ENCODE measurements around the gene PRKCH. TPM values are rescaled to one million over a fixed set of nuclear protein-coding genes. Genes with fewer than 3 reads are reported as not detected.

PRKCH gene
- total and polyA plus RNA-seq, 2 experiments from 2014 or later = 7.1 to 11.2 TPM

Other genes with a start within 250 kb of the PRKCH start
- 15.8 and 18.2 TPM in 2 replicates for gene TMEM30B, start 40.2 kb upstream of the PRKCH start, total RNA-seq
- gene TMEM30B, start 40.2 kb upstream of the PRKCH start, polyA plus RNA-seq = 12.4 and 19.3 TPM in 2 replicates

Measured in hepatocyte (in vitro differentiated cells).